Measurements from ENCODE around the gene POLR2C.

DNA sequence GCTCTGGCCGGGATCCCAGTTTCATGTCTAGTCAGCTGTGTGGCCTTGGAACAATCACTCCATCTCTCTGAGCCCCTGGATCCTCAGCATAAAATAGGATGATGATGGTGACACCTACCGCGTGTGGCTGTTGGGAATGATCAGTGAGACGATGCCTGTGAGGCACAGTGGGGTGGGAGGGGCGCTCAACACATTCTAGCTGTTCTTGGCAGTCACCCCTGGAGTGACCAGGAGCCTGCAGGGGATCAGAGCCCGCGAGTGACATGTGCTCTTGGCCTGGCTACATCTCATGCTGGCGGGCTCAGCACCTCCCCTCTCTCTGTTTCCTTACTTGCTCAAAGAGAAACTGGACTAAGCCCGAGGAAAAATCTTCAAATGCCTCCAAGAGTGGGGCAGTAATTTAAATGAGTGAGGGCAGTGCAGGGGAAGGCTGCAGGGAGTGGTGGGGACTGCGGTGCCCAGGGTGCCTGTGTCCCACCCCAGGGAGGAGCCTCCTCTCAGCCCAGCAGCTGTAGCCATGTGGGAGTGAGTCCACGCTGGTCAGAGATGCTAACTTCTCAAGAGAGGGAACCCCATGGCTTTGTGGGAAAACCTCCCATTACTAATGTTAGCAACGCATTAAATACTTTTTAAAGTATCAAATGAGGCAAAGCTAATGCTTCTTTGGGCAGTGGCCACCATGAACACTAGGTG, 46.9 kb downstream of the POLR2C start:
- no peak for TF ChIP-seq CBX2 (IDR thresholded peaks at IDR 0.05; ENCODE audit: low read depth, low read length)
- TF ChIP-seq CBX2 (CRISPR knock-in tag; IDR thresholded peaks at IDR 0.05; ENCODE audit: low read depth), result no peak
- no peak for TF ChIP-seq CTCF (CRISPR knock-in tag; IDR thresholded peaks at IDR 0.05)
- TF ChIP-seq TAF1 (CRISPR knock-in tag; IDR thresholded peaks at IDR 0.05), result no peak
- no peak for TF ChIP-seq ZNF10 (CRISPR knock-in tag; IDR thresholded peaks at IDR 0.05; ENCODE audit: borderline replicate concordance, low read depth)
- no peak for TF ChIP-seq MXD4 (CRISPR knock-in tag; IDR thresholded peaks at IDR 0.05)
- TF ChIP-seq ZNF121 (CRISPR knock-in tag; IDR thresholded peaks at IDR 0.05), result no peak
